Osteocyte (in vitro differentiated cells): ENCODE data around the gene NXPE1. TPM values are rescaled to one million over a fixed set of nuclear protein-coding genes. Genes with fewer than 3 reads are reported as not detected.

Experiments used
- DNase-seq: peaks from one replicate; pipeline ENCODE4 v3.0.0; 2021; ENCODE audit warnings: mixed read lengths; ENCODE audit not compliant: unreplicated experiment; ENCODE audit errors: extremely low spot score
- H3K27ac Mint-ChIP-seq: one replicate; pipeline ENCODE4 v1.8.0; 2021; ENCODE audit warnings: mild to moderate bottlenecking, mixed read lengths; ENCODE audit not compliant: unreplicated experiment
- H3K27me3 Mint-ChIP-seq: one replicate; pipeline ENCODE4 v1.8.0; 2021; ENCODE audit warnings: mixed read lengths; ENCODE audit not compliant: unreplicated experiment
- H3K36me3 Mint-ChIP-seq: one replicate; pipeline ENCODE4 v1.8.0; 2021; ENCODE audit warnings: mixed read lengths; ENCODE audit not compliant: unreplicated experiment
- H3K4me1 Mint-ChIP-seq: one replicate; pipeline ENCODE4 v1.8.0; 2021; ENCODE audit warnings: mixed read lengths; ENCODE audit not compliant: unreplicated experiment
- H3K4me3 Mint-ChIP-seq: one replicate; pipeline ENCODE4 v1.8.0; 2021; ENCODE audit warnings: mild to moderate bottlenecking, moderate library complexity, mixed read lengths; ENCODE audit not compliant: unreplicated experiment
- H3K9me3 Mint-ChIP-seq: one replicate; pipeline ENCODE4 v1.8.0; 2021; ENCODE audit warnings: mixed read lengths; ENCODE audit not compliant: unreplicated experiment
- total RNA-seq: library from RNA; stranded (reverse); gene quantifications from 2 replicates; pipeline ENCODE4 v1.2.1, GENCODE V29; 2021
- TF ChIP-seq, protein P1 (sequence below): fragments of 200-600 bp; sonication (generic); IDR thresholded peaks from 2 replicates; pipeline ENCODE4 v1.5.0; 2021; ENCODE audit warnings: antibody characterized with exemption, mild to moderate bottlenecking, moderate library complexity

NXPE1 gene
- total RNA-seq, 1 donor from 2014 or later: not detected

DNA sequence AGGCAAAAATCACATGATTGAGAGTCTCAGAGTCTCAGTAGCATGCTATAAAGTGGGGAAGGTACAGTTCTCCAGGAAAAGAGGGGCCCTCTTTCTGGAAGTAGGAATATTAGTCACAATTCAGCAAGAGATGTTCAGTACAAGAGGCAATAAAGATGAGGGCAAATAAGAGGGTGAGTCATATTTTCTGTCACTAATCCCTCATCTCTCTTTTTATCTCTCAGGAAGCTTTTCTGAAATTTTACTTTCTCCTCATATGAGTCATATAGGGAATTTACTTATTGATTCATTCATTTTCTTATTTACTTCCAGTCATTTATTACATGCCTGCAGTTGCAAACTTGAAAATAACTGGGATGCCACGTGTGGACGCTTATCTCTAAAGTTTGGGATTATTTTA, 3.4 kb upstream of the NXPE1 start:
- Mint-ChIP-seq H3K4me3 (no peak overlapping the region), H3K27me3 (peaks cover 2% of the 10 kb centered on the region), H3K9me3 (no peaks in the 10 kb centered on the region), H3K4me1 (no peaks in the 10 kb centered on the region), H3K36me3 (no peaks in the 10 kb centered on the region), H3K27ac (no peak overlapping the region)
- TF ChIP-seq, protein P1, sequence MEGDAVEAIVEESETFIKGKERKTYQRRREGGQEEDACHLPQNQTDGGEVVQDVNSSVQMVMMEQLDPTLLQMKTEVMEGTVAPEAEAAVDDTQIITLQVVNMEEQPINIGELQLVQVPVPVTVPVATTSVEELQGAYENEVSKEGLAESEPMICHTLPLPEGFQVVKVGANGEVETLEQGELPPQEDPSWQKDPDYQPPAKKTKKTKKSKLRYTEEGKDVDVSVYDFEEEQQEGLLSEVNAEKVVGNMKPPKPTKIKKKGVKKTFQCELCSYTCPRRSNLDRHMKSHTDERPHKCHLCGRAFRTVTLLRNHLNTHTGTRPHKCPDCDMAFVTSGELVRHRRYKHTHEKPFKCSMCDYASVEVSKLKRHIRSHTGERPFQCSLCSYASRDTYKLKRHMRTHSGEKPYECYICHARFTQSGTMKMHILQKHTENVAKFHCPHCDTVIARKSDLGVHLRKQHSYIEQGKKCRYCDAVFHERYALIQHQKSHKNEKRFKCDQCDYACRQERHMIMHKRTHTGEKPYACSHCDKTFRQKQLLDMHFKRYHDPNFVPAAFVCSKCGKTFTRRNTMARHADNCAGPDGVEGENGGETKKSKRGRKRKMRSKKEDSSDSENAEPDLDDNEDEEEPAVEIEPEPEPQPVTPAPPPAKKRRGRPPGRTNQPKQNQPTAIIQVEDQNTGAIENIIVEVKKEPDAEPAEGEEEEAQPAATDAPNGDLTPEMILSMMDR: no peak
- DNase-seq: no peak

DNA sequence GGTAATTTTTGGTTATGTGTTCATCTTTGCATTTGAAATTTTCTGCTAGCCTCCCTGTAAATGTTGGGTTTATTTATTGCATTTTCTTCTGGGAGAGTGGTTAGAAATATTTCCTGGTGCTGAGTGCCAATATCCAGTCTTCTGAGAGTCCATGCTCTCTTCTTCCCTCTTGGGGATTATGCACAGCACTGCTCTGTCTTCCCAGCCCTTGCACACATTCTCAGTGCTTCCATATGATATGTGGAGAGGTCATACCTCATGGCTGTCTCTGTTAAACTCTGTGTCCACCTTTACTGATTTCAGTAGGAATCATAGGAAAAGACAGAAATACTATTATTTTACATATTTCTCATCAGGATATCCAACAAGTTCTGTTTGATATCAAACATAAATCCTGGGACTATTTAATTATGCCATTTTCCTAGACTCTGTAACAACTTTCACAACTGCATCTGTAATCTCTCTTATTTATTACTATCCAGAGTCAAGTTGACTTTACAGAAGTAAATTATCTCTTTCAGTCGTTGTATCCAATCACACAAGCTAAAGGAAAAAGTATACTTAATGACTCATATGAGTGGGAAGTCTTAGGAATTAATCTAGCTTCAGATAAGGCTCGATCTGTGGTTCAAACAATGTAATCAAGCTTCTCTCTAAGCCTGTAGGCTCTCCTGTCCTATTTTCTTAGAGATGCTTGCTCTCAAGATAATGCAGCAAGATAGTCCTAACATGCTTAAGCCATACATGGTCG, 2.7 kb upstream of the NXPE1 start:
- peaks cover 2% of the 10 kb centered on the region for H3K27me3 Mint-ChIP-seq
- H3K4me1 Mint-ChIP-seq: no peaks in the 10 kb centered on the region
- TF ChIP-seq, protein P1: no peak
- no peak for DNase-seq
- H3K36me3 Mint-ChIP-seq: no peaks in the 10 kb centered on the region
- H3K9me3 Mint-ChIP-seq: no peaks in the 10 kb centered on the region
- H3K4me3 Mint-ChIP-seq: no peak overlapping the region
- H3K27ac Mint-ChIP-seq: no peak overlapping the region

DNA sequence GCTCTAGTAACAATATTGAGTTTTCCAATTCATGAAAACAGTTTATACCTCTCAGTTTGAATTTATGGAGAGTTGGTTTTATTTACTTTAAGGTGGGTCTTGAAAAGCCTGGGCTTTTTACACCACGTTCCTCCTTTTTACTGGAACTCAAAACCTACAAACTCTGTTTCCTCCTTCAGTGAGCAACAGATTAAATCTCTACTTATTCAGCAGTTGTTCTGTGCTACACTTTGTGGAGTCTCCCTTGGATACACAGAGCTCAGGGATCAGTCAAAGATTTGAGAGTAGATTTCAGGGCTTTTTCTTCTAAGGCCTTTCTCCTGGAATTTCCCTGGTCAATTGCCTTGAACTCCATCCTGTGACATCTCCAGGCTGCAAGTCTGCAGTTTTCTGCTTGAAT, 3.5 kb downstream of the NXPE1 start:
- H3K9me3 Mint-ChIP-seq: no peaks in the 10 kb centered on the region
- peaks cover 2% of the 10 kb centered on the region for H3K27me3 Mint-ChIP-seq
- H3K27ac Mint-ChIP-seq: no peak overlapping the region
- no peak overlapping the region for H3K4me3 Mint-ChIP-seq
- TF ChIP-seq, protein P1: no peak
- no peak for DNase-seq
- no peaks in the 10 kb centered on the region for H3K36me3 Mint-ChIP-seq
- no peaks in the 10 kb centered on the region for H3K4me1 Mint-ChIP-seq

DNA sequence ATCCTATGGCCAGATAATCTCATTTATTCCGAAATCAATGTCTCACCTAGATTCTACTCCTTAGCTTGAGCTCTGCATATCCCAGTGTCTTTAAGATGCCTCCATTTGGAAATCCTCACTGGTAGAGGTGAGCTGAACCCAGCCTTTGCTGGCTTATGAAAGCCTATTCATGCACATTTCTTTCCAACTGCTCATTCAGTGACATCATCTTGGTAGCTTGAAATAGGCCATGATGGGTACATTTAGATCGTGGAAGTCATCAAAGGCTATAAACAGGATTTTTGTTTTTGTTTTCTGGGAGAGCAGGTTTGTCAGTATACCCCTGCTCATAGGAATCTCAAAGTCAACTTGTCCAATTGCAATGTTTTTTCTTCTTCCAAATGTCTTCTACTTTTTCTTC, 6.0 kb downstream of the NXPE1 start:
- Mint-ChIP-seq H3K4me3 (no peak overlapping the region), H3K36me3 (no peaks in the 10 kb centered on the region), H3K27me3 (peaks cover 3% of the 10 kb centered on the region), H3K27ac (no peak overlapping the region), H3K4me1 (no peaks in the 10 kb centered on the region), H3K9me3 (no peaks in the 10 kb centered on the region)
- TF ChIP-seq, protein P1: no peak
- DNase-seq: no peak

DNA sequence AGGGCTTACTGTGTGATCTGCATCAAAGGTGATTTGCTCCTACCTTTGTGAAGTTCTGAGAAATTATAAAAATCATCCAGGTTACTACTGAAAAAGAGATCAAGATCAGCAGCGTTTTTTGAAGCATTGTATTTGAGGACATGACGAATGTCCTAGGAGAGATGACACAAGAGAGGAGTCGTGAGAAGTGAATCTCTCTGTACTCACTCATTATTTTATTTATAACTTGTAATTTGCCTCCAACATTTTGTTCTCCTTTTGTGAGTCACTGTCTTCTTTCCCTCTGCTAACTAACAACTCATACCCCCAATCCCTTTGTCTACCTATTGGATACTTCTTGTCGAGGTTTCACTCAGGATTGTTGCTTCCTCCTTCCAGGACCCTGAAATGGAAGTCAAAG, 8.6 kb downstream of the NXPE1 start:
- no peak for DNase-seq
- TF ChIP-seq, protein P1: no peak
- H3K4me3 Mint-ChIP-seq: no peak overlapping the region
- peaks cover 5% of the 10 kb centered on the region for H3K27me3 Mint-ChIP-seq
- H3K9me3 Mint-ChIP-seq: no peaks in the 10 kb centered on the region
- H3K4me1 Mint-ChIP-seq: no peaks in the 10 kb centered on the region
- no peaks in the 10 kb centered on the region for H3K36me3 Mint-ChIP-seq
- no peak overlapping the region for H3K27ac Mint-ChIP-seq
